Measurements from ENCODE around the gene EGFL8.
"Not testable (repeated sequence)": the region's sequence is repeated elsewhere in the genome, so short reads cannot be mapped to it uniquely, and the experiment has no call there.

The EGFL8 gene

GRCh38 chr6:32195902-32196681 lies 31.7 kb downstream of the EGFL8 start:
- H3K4me1 Mint-ChIP-seq (ENCODE audit: low read depth): peaks cover 61% of the 10 kb centered on the region
- intact Hi-C loops (cut with micrococcal nuclease): loop anchor here (1.0 to 2.0 kb wide), 2 partner anchors 18 to 77 kb away; partner anchors contain the start of gene RNF5
- peaks cover 9% of the 10 kb centered on the region for H3K27me3 Mint-ChIP-seq
- peaks cover 29% of the 10 kb centered on the region for H3K36me3 Mint-ChIP-seq (ENCODE audit: low read depth)
- no peaks in the 10 kb centered on the region for H3K9me3 Mint-ChIP-seq
- peak overlapping the region; percentile 99 for H3K27ac Mint-ChIP-seq
- H3K4me3 Mint-ChIP-seq: peak overlapping the region; percentile 94

GRCh38 chr6:32196682-32197616 lies 32.6 kb downstream of the EGFL8 start:
- H3K4me3 Mint-ChIP-seq: peak overlapping the region; percentile 94
- H3K36me3 Mint-ChIP-seq (ENCODE audit: low read depth): peaks cover 21% of the 10 kb centered on the region
- H3K9me3 Mint-ChIP-seq: no peaks in the 10 kb centered on the region
- intact Hi-C loops (cut with micrococcal nuclease): no loop called here
- peaks cover 13% of the 10 kb centered on the region for H3K27me3 Mint-ChIP-seq
- H3K4me1 Mint-ChIP-seq (ENCODE audit: low read depth): peaks cover 52% of the 10 kb centered on the region
- H3K27ac Mint-ChIP-seq: peak overlapping the region; percentile 99

- peaks cover 13% of the 10 kb centered on the region for H3K36me3 Mint-ChIP-seq (ENCODE audit: low read depth)
- no peaks in the 10 kb centered on the region for H3K9me3 Mint-ChIP-seq
- peak overlapping the region; percentile 99 for H3K27ac Mint-ChIP-seq
- peaks cover 14% of the 10 kb centered on the region for H3K27me3 Mint-ChIP-seq
- peaks cover 38% of the 10 kb centered on the region for H3K4me1 Mint-ChIP-seq (ENCODE audit: low read depth)
- H3K4me3 Mint-ChIP-seq: no peak overlapping the region
- intact Hi-C loops (cut with micrococcal nuclease): no loop called here
Measured at GRCh38 chr6:32198345-32198696, 33.9 kb downstream of the EGFL8 start.

- intact Hi-C loops (cut with micrococcal nuclease): no loop called here
- H3K4me3 Mint-ChIP-seq: no peak overlapping the region
- peaks cover 33% of the 10 kb centered on the region for H3K4me1 Mint-ChIP-seq (ENCODE audit: low read depth)
- peak overlapping the region; percentile 99 for H3K27ac Mint-ChIP-seq
- H3K27me3 Mint-ChIP-seq: peaks cover 20% of the 10 kb centered on the region
- H3K9me3 Mint-ChIP-seq: no peaks in the 10 kb centered on the region
- H3K36me3 Mint-ChIP-seq (ENCODE audit: low read depth): peaks cover 13% of the 10 kb centered on the region
Measured at GRCh38 chr6:32198866-32199265, 34.5 kb downstream of the EGFL8 start.

GRCh38 chr6:32200711-32201475 lies 36.5 kb downstream of the EGFL8 start:
- Mint-ChIP-seq H3K4me3 (no peak overlapping the region), H3K36me3 (ENCODE audit: low read depth) (peaks cover 13% of the 10 kb centered on the region), H3K9me3 (no peaks in the 10 kb centered on the region), H3K27me3 (peaks cover 30% of the 10 kb centered on the region), H3K4me1 (ENCODE audit: low read depth) (peaks cover 21% of the 10 kb centered on the region), H3K27ac (peak overlapping the region; percentile 4)
- intact Hi-C loops (cut with micrococcal nuclease): no loop called here

- Mint-ChIP-seq H3K4me1 (ENCODE audit: low read depth) (peaks cover 9% of the 10 kb centered on the region), H3K27me3 (peaks cover 33% of the 10 kb centered on the region), H3K27ac (no peak overlapping the region), H3K36me3 (ENCODE audit: low read depth) (peaks cover 1% of the 10 kb centered on the region), H3K4me3 (no peak overlapping the region), H3K9me3 (no peaks in the 10 kb centered on the region)
- intact Hi-C loops (cut with micrococcal nuclease): no loop called here
Measured at GRCh38 chr6:32202186-32202585, 37.8 kb downstream of the EGFL8 start.

GRCh38 chr6:32203426-32204267 lies 39.3 kb downstream of the EGFL8 start:
- H3K4me1 Mint-ChIP-seq (ENCODE audit: low read depth): peaks cover 5% of the 10 kb centered on the region
- H3K27ac Mint-ChIP-seq: no peak overlapping the region
- no peaks in the 10 kb centered on the region for H3K9me3 Mint-ChIP-seq
- H3K36me3 Mint-ChIP-seq (ENCODE audit: low read depth): no peaks in the 10 kb centered on the region
- H3K27me3 Mint-ChIP-seq: peaks cover 37% of the 10 kb centered on the region
- intact Hi-C loops (cut with micrococcal nuclease): no loop called here
- H3K4me3 Mint-ChIP-seq: no peak overlapping the region

GRCh38 chr6:32204268-32204715 lies 39.9 kb downstream of the EGFL8 start:
- intact Hi-C loops (cut with micrococcal nuclease): no loop called here
- Mint-ChIP-seq H3K36me3 (ENCODE audit: low read depth) (no peaks in the 10 kb centered on the region), H3K4me1 (ENCODE audit: low read depth) (peaks cover 5% of the 10 kb centered on the region)

GRCh38 chr6:32208996-32209395 lies 44.6 kb downstream of the EGFL8 start:
- Mint-ChIP-seq H3K27me3 (peaks cover 16% of the 10 kb centered on the region), H3K27ac (no peak overlapping the region), H3K4me1 (ENCODE audit: low read depth) (peaks cover 10% of the 10 kb centered on the region), H3K4me3 (no peak overlapping the region), H3K36me3 (ENCODE audit: low read depth) (no peaks in the 10 kb centered on the region), H3K9me3 (no peaks in the 10 kb centered on the region)
- intact Hi-C loops (cut with micrococcal nuclease): no loop called here

More at GRCh38 chr6:32204268-32204715, 39.9 kb downstream of the EGFL8 start:
- Mint-ChIP-seq H3K9me3 (no peaks in the 10 kb centered on the region), H3K4me3 (no peak overlapping the region), H3K27ac (no peak overlapping the region), H3K27me3 (peaks cover 37% of the 10 kb centered on the region)

- intact Hi-C loops (cut with micrococcal nuclease): no loop called here
- peaks cover 9% of the 10 kb centered on the region for H3K4me1 Mint-ChIP-seq (ENCODE audit: low read depth)
- H3K4me3 Mint-ChIP-seq: no peak overlapping the region
- H3K36me3 Mint-ChIP-seq (ENCODE audit: low read depth): no peaks in the 10 kb centered on the region
- H3K27me3 Mint-ChIP-seq: peaks cover 9% of the 10 kb centered on the region
- no peak overlapping the region for H3K27ac Mint-ChIP-seq
- H3K9me3 Mint-ChIP-seq: no peaks in the 10 kb centered on the region
Measured at GRCh38 chr6:32210191-32210601, 45.8 kb downstream of the EGFL8 start.

GRCh38 chr6:32211432-32211831 lies 47.0 kb downstream of the EGFL8 start:
- H3K27me3 Mint-ChIP-seq; H3K36me3 Mint-ChIP-seq (ENCODE audit: low read depth); H3K4me1 Mint-ChIP-seq (ENCODE audit: low read depth); intact Hi-C loops (cut with micrococcal nuclease); H3K27ac Mint-ChIP-seq; H3K4me3 Mint-ChIP-seq; H3K9me3 Mint-ChIP-seq: not testable (repeated sequence)

GRCh38 chr6:32212076-32212760 lies 47.8 kb downstream of the EGFL8 start:
- Mint-ChIP-seq H3K4me3 (no peak overlapping the region), H3K27me3 (peaks cover 5% of the 10 kb centered on the region), H3K4me1 (ENCODE audit: low read depth) (peaks cover 9% of the 10 kb centered on the region), H3K27ac (no peak overlapping the region), H3K9me3 (no peaks in the 10 kb centered on the region), H3K36me3 (ENCODE audit: low read depth) (no peaks in the 10 kb centered on the region)
- intact Hi-C loops (cut with micrococcal nuclease): no loop called here

Measured in dendritic cell treated with granulocyte-macrophage colony-stimulating factor and Interleukin-4, amounts not matched to agents 40 ng/mL and 50 ng/mL, for 4 days (primary cell).